H1 (cell line): Measurements from ENCODE around the gene CUL1. TPM values are rescaled to one million over a fixed set of nuclear protein-coding genes. Genes with fewer than 3 reads are reported as not detected.

Experiments
- SP2 ChIP-seq: IDR thresholded peaks from 2 replicates; pipeline ENCODE4 v1.6.1; 2012; ENCODE audit warnings: mild to moderate bottlenecking, low read length, inconsistent platforms
- polyA plus RNA-seq, 7 experiments: library from polyadenylated mRNA; depleted of rRNA in 3 of 7; stranded (reverse) in 5 of 7; unstranded in 2 of 7; fragments of >200 nt in 5 of 7; fragments of 200-250 nt in 2 of 7; gene quantifications; 1 replicate in 5 of 7; 2 replicates in 1 of 7; 4 replicates in 1 of 7; pipeline versions ENCODE4 v1.2.1 to v1.2.3, GENCODE V29; 2011 to 2013; ENCODE audit warnings: missing spikeins in 2 of 7, mixed read lengths in 2 of 7
- total RNA-seq: library from RNA; stranded (reverse); fragmentation: NEBNext Ultra II Directional; extraction: Animal tissue kit (Norgen Biotek cat#: 25700); gene quantifications from 2 replicates; pipeline ENCODE4 v1.2.1, GENCODE V29; 2021

Gene CUL1
- total and polyA plus RNA-seq, 2 of the 8 experiments (the other 6 are each of a cell fraction or from before 2014, with no cell fraction given) = 33.0 to 77.3 TPM

DNA sequence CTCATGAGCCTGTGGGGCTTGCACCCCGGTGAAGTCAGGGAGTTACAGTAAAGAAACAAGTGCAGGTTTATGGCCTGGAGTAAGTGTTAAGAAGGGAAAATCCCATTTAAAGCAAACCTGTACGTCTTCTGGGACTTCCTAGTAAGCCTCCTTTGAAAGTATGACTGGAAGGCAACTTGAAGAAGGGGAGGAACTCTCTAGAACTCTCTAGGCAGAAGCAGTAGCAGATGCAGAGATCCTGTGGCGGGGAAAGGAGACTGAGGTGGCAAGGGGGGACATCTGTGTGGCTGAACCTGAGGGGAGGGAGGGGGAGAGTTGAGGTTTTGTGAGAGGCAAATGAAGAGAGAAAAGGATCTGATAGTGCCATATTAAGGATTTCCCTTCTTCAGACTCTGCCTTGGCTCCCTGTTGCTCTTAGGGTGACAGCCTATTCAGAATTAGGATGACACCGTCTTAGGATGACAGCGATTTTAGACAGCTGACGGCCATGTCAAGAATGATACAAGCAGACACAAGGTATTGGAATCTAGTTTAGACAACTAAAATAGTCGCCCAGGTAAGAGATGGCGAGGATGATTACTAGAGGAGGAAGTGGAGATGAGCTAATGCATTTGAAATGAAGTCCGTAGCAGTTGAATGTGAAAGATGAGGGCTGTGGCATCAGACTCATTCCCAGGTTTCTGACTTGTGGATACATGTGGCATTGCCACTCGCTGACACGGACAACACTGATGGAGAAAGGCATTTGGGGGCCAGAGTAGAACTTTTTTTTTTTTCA lies 29.0 kb downstream of the CUL1 start (continued):
- TF ChIP-seq SP2 = no peak
